Raji (cell line): Measurements from ENCODE around the gene MTG2.

Source experiments
- POLR2A ChIP-seq: IDR thresholded peaks from 2 replicates; pipeline ENCODE4 v1.6.1; 2011; ENCODE audit warnings: low read depth, low read length, control low read depth; ENCODE audit not compliant: insufficient read depth

Gene MTG2

DNA sequence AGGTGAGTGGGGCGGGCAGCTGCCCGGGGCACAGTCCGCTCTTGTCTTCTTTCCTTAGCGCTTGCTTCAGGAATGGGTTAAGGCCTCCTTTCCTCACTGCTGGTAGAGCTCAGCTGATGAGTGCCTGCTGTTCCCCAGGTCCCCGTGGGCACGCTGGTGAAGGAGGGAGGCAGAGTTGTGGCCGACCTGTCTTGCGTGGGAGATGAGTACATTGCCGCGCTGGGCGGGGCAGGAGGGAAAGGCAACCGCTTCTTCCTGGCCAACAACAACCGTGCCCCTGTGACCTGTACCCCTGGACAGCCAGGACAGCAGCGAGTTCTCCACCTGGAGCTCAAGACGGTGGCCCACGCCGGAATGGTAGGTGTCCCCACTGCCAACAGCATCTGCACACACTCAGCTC is 15.7 kb downstream of the MTG2 start:
- TF ChIP-seq POLR2A: no peak

DNA sequence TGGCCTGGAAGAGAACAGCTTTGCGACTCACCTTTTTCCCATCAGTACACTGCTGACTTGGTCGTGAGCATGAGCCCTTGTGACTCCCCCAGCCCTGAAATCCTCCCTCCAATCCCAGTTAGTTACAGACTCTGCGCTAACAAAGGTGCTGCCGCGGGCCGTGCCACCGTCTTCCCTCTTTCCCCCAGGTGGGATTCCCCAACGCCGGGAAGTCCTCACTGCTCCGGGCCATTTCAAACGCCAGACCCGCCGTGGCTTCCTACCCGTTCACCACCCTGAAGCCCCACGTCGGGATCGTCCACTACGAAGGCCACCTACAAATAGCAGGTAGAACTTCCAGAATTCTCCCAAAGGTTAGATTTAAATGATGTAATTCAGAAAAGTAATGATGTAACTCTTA is 16.1 kb downstream of the MTG2 start:
- TF ChIP-seq POLR2A: no peak

DNA sequence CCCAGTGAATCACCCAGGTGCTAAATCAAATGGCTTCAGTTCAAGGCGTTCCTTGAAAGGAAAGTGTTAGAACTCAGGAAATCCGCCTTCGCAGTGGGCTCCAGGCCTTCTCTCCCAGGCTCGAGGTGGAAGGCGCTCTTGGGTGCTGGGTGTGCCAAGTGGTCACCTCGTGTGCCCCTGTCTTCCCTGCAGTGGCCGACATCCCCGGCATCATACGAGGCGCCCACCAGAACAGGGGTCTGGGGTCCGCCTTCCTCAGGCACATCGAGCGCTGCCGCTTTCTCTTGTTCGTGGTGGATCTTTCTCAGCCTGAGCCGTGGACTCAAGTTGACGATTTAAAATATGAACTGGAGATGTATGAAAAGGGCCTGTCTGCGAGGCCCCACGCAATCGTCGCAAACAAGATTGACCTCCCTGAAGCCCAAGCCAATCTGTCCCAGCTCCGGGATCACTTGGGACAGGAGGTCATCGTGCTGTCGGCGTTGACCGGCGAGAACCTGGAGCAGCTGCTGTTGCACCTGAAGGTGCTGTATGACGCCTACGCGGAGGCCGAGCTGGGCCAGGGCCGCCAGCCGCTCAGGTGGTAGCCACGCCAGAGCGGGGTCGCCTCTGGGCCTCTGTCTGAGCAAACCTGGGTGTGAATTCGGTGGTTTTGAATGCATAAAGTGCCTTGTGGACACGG is 17.8 kb downstream of the MTG2 start:
- no peak for TF ChIP-seq POLR2A

DNA sequence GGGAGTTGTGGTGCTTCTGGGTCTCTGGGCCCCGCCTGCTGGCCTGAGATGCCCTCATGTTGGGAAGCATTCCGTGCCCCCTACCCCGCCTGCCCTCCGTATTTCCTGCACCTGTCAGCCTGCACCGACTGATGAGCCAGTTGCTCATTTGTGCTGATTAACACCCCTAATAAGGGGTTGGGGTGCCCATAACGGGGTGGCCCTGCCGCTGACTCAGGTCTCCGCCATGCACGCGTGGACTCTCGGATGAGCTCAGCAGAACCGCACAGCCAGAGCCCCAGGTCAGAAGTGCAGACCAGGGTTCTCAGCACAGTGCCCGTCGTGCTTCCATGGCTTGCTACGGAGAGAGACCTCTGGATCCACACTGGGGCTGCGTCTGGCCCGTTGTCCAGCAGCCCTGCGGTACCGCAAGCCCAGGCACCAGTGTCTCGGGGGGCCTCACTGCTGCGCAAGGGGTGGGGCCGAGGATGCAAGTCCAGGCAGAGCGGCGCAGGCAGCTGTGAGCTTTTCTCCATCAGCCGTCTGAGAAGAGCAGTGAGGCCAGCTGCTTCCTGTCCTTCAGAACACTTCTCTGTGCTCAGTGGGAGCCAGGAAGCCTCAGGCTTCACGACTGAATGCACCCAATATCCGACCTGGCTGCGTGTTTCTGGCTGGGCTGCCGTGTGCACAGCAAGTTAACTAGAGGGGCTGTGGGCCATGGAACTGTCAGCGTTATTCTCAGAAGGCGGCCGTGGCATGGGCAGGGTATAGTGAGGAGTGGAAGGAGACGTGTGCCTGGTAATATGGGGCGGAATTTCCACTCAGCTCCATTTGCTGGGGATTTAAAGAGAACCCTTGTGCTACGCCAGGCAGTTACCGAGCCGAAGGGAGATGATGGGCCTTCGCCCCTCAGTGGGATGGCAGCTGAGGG is 18.6 kb downstream of the MTG2 start:
- TF ChIP-seq POLR2A: no peak

DNA sequence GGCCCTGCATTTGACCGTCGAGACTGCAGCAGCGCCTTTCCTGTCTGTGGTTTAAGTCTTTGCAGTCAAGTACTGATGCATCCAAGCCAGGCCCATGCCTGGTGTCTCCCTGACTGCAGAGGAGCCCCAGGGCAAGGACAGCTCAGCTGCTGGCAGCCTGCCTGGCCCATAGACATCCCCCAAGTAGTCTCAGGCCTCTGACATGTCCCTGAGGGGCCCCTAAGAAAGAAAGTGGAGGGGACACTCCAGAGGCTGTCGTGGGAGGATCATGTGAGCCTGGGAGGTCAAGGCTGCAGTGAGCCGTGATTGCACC is 19.2 kb downstream of the MTG2 start:
- no peak for TF ChIP-seq POLR2A

DNA sequence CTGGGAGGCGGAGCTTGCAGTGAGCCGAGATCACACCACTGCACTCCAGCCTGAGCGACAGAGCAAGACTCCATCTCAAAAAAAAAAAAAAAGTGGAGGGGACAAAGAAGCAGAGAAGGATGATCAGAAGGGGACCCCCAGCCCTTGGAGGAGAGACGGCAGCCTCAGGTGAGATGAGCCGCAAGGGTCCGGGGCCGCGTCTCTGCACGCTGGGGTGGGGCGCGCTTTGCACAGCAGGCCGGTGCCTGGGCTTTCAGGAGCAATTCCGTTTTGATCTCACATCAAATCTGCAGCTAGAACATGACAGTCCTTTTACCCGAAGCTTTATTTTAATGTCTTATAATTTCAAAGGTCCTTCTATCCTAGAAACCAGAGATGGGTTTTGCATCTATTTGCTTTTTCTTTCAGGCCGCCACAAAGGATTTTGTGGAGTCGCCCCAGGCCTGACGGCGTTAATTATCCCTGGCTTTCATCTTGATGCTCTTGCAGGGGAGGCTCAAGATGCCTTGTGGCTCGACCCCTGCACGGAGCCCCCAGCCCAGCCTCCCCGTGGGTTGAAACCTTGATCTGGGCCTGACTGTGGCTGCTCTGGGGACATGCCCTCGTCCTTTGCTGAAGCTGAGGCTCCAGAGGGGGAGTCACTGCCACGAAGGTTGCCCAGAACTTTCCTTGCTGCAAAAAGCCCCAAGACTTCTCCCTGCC is 20.0 kb downstream of the MTG2 start:
- no peak for TF ChIP-seq POLR2A

DNA sequence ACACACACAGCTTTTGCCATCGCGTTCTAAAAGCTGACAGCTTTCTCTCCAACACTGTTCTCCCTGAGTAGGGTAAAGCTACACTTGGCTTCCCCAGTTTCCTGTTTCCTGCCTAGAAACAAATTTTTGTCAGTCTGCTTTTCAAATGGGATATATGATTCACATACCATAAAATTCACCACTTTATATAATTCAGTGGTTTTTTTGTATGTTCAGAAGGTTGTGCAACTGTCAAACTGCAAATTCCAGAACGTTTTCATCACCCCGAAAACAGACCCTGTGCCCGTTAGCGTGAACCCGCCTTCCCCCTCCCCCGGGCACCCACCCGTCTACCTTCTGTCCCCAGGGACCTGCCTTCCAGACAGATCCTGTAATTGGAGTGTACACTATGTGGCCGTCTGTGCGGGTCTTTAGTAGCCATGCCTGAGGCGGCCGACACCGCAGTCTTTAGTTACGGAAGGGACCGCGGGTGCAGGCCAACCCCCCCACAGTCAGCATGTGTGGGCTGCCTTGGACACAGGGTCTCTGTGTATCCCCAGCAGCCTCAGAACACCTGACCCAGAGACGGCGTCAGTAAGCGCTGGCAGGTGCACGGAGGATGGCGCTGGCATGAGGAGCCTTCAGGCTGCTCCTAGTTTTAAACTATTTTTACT is 20.7 kb downstream of the MTG2 start:
- TF ChIP-seq POLR2A: no peak

DNA sequence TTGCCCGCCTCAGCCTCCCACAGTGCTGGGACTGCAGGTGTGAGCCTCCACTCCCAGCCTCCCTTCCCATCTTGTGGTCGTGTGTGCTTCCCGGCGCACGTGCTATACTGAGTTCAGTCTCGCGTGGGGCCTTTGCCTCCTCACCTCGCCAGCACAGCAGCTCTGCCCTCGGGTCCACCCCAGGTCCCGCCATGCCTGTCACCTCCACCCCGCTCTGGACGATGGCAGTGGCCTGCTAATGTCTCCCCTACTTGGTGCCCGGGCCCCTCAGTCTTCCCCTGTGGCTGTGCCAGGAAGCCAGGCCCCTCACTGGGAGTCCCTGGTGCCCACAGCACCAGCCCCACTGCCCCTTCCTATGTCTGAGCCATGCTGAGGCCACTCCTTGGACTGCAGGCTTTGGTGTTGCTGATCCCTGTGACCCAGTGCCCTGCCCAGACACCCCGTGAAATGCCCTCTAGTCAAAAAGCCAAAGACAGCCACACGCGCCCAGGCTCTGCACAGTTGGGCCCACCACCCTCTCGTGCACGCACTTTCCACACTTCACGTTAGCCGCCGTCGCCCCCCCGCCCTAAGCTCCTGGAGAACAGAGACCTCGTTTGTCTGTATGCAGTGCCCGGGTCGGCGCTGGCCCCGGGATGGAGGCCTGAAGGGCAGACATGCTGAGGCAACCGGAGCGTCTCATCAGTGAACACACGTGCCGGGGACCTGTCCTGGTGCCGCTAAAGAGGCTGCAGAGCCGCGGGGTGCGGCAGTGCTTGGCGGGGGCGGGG is 23.0 kb downstream of the MTG2 start:
- no peak for TF ChIP-seq POLR2A

DNA sequence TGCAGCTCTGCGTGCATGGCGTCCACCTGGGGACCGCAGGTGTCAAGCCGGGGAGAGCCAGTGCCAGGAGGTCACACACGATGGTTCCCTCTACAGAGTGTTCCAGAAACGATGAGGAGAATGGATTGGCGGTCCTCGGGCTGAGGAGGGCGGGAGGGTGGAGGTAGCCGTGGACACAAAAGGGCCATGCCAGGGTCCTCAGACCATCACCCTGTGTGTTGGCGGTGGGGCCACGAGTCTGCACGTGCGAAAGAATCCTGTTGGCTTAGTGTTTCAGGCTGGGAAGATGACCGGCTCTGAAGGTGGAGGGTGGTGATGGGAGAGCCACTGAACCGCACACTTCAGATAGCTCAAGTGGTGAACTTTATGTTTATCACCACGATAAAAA is 23.6 kb downstream of the MTG2 start:
- no peak for TF ChIP-seq POLR2A

DNA sequence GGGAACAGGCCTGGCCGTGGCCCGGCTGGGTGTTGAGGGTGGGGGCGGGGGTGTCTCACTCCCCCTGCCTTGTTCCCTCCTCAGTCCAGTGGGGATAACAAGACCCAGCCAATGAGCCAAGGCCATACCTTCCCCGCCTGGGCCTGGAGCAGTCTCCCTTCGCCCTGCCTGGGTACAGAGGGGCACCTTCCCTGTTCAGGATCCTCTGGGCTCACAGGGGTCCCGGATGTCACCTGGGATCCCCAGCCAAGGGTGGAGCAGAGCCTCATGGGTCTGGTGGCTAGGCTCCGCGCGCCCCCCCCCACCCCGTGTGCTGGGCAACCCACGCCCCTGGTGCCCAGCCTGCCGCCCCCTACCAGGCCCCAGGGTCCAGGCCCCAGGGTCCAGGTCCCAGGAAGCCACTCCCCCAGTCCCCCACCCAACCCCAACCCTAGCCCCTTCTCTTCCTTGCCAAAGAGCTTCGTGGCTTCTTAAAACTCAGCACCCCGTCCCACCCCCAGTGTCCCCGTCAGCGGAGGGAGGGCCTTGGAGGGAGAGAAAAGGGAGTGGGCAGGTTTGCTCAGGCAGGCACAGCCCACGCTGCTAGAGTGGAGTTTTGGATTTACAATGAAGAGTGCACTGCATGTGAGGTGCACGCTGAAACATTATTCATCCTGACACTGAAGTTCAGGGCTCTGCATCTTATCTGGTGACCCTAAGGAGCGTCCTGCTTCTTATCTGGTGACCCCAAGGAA is 25.4 kb downstream of the MTG2 start:
- no peak for TF ChIP-seq POLR2A

DNA sequence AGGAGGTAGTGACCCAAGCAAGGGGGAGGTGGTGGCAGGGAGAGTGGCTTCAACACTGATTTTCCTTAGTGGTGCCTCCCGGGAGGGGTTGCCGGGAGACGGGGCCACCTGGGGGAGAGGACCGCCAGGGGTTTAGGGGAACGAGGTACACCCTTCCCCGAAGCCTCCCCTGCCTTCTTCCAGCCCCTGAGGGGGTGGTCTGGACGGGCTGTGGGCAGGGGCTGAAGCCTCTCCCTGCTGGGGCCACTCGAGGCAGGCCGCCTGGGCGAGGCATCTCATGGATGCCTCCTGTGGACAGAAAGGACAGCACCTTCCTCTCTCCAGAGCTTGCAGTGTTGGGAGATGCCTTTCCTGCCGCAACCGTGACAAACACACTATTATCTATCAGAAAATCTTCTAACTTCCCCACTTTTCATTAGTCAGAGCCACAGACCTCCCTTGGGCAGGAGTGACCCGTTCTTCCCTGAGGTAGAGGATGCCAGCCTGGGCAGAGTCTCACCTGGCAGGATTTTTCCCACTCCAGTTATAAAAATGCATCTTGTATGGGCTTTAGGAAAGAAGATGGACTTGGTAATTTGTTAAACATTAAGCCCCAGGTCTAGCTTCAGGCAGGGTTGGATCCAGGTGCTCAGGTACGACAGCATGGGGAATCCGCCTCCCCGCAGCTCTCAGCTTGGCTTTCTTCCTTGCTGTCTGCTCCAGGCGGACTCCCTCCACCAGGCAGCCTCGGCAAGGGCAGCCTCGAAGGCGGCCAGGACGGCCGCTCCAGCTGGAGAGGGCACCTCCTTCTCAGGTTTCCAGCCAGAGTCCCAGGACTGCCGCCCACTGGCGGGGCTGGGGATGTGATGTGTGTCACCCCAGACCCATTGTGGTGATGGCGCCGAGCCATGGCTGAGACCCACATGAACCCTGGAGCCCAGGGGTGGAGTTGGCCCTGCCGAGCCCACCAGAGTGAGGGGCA is 26.2 kb downstream of the MTG2 start:
- TF ChIP-seq POLR2A: no peak

DNA sequence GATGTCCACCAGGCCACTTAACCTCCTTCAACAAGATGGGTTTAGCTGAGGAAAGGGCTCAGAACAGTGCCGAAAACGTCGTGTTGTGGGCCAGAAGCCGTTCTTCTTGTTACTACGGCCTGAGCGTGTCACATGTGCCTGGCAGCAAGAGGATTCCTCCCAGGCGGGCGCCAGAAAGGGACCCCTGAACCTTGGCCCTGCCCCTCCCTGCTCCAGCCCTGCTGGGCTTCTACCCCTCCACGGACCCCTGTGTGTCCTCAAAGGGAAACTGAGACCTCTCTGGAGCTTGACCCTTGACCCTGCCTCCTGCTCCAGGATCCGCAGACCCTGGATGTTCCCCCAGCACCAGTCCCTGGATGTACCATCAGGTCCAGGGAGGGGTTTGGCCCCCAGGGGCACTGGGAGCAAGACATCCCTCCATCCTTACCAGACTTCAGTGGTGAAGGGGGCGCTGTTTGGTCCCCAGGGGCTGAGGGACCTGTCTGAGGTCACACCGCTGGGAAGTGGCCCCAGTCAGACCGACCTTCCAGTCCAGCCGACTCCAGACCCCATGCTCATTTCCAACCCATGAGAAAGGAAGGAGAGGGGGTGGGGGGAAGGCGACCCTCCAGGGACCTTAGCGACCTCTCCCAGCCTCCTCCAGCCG is 27.1 kb downstream of the MTG2 start:
- no peak for TF ChIP-seq POLR2A

DNA sequence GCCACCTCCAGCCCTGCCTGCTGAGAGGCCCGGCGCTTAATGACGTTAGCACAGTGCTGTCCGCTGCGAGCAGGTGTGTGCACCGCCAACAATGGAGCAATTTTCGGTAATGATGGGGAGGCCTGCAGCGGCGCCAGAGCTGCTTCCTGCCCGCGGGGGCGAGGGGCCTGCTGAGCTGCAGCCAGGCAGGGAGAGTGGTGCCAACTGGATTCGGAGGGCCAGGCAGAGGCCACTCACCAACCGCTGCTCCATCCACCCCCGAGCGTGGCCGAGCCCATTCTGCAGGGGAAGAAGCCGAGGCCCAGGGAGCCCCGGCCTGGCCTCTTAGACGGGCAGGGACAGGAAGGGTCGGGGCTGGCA is 27.6 kb downstream of the MTG2 start:
- no peak for TF ChIP-seq POLR2A
